HG02970 (cell line): Measurements from ENCODE around the gene CD55.
"Not testable (repeated sequence)": the region's sequence is repeated elsewhere in the genome, so short reads cannot be mapped to it uniquely, and the experiment has no call there.

Source experiments
- ATAC-seq: cut with Tn5 transposase; IDR thresholded peaks from one replicate; pipeline ENCODE4 v1.9.1; 2021; ENCODE audit warnings: mild to moderate bottlenecking, moderate library complexity, moderate number of reproducible peaks; ENCODE audit not compliant: unreplicated experiment, low FRiP score

Gene CD55

DNA sequence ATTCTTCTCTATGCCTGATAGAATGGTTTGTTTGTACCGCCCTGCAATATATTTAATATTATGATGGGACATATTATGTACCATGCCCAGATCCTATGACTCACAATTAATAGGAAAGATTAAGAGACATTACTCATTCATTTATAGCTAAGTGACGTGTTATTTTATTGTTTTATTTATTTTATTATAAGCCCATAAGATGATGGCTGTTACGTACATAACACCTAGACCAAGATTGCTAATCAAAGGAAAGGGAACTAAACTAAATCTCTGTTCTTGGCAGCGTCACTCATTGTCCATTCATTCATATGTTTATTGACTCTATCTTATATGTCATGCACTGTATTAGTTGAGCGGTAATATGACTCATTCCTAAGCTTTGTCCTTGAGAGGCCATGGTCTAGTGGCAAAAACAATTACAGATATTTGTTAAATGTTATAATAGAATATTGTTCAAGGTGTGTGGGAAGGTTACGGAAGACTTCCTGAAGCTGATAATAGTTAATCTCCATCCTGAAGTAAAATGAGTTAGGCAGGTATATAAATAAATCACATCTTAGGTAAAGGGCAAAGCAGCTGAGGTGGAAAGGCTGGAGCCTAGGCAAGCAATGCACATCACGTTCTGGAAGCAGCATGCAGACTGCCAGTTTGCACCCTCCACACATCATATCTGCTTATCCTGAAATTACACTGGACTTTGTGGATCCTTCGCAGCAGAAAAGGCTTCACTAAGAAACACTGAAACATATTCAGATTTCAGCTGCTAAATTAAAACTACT is 16.6 kb upstream of the CD55 start:
- no peak for ATAC-seq

DNA sequence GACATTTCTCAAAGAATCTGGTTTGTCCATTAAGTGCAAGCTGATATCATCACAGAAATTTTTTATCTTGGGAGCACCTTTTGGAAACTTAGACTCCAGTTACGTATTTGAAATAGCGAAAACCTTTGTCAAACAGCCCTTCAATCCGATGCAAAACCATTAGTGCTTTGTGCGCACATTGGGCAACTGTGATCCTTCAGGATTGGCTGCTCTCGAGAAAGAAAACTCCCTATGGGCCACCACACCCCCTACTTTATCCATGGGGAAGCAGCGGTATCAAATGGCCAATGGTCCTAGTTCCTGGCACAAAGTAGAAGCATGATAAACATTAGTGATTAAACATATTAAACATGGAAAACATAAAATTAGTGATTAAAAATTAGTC is 16.0 kb upstream of the CD55 start:
- ATAC-seq, result no peak

DNA sequence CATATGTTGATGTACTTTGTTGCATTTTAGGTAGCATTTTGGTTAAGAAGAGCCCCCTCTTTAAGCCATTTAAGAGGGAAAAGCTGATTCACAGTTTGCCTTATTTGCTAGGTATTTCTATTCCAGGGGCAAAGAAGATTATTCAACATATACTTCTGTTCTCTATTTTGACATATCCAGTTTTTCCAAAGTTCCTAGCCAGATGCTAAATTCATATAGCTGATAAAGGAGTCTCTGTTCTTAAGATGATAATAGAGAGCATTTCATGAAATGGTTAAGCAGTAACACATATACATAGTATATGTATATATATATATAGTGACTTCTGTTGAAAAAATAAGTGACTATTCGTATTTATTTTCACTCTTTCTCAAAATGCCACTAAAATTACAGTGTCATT is 15.5 kb upstream of the CD55 start:
- ATAC-seq, result no peak

DNA sequence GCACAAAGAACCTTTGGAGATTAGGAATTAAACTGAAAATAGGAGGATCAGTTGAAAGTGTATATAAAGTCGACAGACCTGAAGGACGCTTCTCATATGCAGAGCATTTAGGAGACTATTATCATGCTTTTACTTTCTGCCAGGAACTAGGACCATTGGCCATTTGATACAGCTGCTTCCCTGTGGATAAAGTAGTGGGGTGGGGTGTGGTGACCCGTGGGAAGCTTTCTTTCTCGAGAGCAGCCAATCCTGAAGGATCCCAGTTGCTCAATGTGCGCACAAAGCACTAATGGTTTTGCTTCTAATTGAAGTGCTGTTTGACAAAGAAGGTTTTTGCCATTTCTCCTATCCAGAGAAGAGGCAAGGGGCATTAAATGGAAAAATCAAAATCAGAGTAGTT is 14.9 kb upstream of the CD55 start:
- no peak for ATAC-seq

DNA sequence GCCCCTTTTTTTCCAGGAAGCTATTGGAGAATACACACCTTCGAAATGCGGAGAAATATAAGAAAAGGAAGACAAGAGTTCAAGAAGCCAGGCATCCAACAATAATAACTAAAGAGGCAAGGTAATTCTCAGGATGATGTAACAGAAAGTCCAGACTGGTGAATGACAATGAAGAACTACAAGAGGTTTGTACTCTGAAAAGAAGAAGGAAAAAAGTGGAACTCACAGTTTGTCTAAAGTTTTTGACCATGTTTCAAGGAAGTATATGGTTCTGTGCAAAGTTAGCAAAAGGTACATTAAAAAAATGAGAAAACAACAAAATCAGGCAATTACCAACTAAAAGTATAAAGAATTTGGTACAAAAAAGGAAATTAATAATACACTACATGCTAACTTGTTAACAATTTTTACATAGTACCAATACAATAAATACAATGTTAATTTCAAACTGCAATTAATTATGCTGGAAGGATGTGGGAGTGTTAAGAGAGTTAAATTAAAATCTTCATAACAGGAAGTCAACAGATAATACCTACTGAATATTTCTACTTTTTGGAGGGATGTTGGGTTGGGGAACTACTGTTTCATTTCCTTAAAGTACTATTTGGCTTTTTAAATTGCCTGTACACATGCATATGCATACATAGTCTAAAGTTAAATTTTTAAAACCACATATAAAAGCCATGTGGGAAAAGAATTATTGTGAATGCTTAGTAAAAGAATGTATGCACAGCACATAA is 12.9 kb upstream of the CD55 start:
- ATAC-seq, result no peak

DNA sequence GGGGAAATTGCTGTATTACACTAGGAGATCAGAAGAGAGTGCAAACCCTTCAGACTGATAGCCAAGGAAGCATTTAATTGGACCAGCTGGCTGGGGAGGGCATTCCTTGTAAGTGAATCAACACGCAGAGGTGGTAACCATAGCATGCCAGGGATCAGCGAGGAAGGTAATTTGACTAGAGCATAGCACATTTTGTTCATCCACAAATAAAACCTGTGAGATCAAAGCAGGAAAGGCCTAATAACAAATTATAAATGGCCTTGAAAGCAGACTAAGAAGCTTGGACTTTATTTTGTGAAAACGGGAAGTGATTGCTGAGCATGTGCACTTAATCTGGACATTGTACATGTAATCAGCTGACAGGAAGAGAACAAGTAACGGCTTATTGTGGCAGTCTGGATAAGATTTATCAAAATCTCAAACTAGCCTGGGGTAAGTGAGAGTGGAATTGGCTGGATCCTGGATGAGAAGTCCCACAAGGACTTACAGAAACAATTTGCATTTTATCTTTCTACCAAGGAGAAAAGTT is 11.7 kb upstream of the CD55 start:
- ATAC-seq, result no peak

DNA sequence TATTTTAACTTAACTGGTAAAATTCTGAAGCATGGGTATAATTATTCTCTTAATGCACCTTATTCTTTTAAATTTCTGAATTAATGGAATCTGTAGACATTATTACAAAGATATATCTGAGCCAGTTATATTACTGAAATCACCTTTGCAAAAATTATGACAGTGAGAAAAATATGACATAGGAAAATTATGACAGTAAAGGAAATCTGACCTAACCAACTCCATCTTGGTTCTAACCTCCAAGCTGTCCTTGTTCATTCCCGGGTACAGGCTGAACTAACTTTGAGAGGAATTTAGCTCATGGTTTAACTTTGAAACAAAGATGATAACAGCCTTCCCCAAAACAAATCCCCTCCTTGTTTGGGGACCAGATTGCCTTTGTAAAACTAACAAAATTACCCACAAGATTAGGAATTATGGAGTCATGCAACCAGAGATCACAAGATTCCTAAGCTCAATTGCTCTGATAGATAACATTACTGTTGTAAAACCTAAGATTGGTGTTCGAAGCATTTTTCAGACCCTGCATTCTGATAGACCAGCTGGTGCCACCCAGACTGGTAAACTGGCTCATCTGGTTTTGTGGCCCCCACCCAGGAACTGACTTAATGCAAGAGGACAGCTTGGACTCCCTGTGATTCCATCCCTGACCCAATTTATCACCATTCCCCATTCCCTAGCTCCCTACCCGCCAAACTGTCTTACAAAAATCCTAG is 9.4 kb upstream of the CD55 start:
- no peak for ATAC-seq

DNA sequence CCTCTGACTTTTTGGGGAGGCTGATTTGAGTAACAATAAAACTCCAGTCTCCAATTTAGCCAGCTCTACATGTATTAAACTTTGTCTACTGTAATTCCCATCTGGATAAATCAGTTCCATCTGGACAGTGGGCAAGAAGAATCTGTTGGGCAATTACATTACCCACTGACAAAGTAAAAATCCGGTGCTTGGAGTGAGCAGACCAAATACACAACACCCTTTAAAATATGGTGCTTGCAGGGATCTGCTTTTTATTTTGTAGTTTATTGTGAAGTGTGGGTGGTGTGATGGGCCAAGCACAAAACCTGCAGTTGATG is 8.9 kb upstream of the CD55 start:
- ATAC-seq, result no peak

DNA sequence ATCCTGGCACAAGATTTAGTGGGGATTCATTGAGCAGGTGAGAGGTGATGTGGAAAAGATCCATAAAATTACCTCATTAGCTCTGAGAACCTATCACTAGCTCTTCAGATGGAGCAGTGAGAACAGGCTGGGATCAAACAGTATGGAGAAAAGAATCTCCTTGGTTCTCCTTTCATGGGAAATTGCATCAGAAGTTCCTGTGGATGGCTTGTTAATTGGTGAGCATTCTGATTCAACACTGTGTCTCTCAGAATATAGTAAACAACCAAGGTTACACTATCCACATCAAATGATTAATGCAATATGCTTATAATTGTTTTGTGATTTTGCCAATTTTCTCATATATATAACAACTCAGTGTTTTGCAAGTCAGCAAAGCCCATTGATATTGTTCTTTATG is 8.3 kb upstream of the CD55 start:
- no peak for ATAC-seq

DNA sequence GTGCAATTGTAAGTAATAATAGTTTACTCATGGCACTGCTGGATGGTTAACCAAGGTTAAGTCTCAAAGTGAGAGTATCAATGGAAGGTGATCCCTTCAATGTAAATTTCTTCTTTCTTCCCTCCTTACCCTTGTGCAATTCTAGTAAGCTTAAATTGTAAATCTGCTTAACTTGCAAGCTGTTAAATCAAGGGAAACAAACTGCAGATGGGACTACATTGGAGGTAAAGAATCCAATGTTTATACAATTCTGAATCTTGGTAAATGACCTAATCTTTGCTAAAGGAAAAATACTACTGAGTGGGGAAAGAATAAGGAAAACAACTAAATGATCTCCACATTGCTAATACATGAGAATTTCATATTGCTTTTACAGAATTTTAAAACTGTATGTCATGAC is 6.7 kb upstream of the CD55 start:
- ATAC-seq, result no peak

DNA sequence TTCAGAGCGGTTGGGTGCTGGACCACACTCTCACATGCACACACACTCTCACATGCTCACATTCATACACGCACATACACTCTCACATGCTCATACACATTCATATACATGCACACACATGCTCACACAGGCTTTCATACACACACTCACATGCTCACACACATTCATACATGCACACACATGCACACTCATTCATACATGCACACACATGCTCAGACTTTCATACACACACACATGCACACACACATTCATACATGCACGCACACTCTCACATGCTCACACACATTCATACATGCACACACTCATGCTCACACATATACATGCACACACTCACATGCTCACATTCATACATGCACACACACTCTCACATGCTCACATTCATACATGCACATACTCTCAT is 6.0 kb upstream of the CD55 start:
- no peak for ATAC-seq

DNA sequence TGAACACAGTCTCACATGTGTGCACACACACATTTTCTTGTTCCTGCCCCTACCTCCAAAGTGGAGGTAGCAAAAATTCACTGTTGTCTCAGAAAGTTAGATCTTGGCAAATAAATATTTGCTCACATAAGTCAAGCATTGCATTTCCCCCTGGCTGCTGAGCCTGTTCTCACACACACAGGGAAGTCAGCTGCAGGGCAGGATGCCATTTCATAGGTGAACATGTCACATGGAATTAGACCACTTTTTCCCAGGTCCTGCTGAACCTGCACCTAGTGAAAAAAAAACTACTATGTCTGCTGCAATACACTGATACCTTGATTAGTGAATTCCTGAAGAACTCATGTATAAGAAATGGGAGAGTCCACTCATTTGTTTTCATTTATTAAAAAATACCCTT is 5.3 kb upstream of the CD55 start:
- ATAC-seq, result no peak

DNA sequence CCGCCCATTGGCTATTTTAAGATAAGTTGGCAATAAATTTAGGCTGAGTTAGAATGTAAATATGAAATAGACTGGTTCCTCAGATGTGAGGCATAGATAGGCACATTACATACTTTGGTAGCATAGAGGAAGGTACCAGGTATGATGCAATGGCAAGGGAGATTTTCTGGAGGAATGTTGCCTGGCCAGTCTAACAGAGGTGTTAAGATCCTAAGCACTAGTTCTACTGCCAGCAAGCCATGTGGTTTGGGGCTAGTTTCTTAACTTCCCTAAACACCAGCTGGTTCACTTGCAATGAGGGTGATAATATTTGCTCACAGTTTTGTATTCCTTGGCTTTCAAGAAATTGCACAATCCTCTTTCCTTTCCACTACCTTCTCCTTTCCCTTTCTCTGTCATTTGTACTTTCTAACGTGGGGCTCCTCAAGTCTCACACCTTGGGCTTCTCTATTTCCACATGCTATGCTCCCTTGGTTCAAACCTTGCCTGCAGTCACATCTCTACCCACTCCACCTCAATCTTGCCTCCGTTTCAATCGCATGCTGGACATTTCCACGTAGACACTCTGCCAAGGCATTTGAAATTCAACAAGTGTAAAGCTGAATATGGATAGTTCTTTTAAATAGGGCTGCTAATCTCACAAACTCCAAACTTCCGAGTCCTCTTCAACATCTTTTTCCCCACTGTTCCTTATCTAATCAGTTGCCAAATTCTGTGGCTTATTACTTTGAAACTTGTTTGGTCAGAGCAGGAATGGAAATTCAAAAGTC is 4.7 kb upstream of the CD55 start:
- ATAC-seq, result no peak

DNA sequence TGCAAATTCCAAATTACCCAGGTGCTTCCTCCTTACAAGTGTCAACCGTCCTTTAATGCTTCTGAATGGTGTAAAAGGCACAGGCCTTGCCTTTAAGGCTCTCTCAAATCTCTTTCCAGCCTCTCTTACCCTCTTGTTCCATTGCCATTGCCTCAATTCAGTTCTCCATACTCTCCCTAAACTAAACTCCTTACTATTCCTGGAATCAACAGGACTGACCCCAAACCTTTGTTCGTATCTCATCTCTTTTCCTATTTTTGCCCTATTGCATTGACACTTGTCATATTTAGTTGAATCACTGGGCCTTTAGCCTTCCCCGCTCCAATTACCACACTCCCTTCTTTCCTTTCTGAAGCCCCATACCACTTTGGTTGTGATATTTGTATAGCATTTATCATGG is 3.9 kb upstream of the CD55 start:
- ATAC-seq, result no peak

DNA sequence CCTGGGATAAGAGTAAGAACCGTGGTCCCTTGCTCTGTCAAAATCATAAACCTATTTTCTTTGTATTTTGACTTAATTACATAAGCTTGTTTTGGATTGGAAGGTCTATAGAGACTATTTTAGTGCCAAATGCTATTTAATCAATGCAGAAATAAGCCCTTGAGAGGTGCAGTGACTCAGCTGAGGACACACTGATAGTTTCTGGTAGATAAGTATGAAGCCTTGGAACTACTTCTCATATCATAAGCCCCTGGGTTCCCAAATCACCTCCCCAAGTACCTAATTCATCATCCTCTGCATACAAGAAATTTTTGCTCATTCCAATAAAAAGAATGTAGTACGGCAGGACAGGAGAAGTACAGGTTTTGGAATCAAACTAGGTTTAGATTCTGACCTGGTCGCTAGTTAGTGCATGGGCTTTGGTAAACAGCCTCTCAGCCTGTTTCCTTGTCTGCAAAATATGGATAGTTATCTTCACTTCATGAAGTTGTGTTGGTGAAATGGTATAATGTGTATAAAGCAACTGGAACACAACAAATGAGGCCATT is 3.3 kb upstream of the CD55 start:
- ATAC-seq, result no peak

DNA sequence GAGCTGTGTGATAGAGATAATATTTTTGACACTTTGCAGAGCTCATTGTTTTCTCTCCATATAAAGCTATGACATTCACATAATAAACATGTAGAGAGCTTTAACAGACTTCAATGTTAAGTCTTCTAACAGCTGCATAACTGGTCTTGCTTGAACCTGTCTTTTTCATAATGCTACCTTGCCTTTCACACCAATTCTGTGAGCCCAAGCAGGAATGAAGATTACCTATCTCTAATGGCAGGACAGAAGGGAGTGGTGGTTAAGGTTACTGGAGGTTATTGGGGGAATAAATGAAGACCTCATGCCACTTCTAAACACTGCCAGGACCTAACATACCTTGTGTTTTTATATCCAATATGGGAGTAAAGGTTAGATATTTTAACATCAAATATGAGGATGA is 2.3 kb upstream of the CD55 start:
- ATAC-seq, result no peak

DNA sequence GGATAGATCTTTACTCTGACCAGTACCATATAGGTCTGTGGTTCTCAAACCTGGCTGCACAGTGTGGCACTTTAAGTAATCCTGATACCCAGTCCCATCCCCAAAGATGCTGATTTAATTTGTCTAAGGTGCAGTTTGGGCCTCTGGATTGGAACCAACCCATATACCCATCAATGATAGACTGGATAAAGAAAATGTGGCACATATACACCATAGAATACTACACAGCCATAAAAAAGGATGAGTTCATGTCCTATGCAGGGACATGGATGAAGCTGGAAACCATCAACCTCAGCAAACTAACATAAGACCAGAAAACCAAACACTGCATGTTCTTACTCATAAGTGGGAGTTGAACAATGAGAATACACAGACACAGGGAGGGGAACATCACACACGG is 1.4 kb upstream of the CD55 start:
- ATAC-seq, result not testable (repeated sequence)

DNA sequence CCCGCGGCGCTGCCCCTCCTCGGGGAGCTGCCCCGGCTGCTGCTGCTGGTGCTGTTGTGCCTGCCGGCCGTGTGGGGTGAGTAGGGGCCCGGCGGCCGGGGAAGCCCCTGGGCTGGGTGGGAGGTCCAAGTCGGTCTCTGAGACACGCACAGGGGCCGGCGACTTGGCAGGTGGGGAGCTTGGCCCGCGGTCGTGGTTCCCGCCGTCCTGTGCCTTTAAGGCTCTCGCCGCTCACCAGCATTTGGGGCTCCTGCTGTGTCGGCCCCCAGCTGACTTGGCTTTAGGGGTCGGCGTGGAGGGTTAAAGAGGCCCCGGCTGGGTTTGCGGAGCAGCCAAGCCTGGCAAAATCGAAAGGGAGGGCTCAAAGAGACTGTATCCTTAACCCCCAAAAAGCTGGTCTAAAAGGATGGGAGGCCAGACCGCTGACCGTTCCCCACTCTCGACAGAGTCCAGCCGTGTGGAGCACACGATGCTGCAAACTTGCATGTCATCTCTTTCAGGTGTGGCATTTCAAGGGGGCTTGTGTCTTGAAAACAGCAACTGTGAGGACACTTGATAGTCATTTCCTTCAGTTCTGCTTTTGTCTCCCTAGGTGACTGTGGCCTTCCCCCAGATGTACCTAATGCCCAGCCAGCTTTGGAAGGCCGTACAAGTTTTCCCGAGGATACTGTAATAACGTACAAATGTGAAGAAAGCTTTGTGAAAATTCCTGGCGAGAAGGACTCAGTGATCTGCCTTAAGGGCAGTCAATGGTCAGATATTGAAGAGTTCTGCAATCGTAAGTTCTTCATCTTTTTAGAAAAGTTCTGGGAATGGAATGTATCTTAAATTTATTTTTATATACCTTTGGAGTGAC is 540 bp downstream of the CD55 start:
- no peak for ATAC-seq

DNA sequence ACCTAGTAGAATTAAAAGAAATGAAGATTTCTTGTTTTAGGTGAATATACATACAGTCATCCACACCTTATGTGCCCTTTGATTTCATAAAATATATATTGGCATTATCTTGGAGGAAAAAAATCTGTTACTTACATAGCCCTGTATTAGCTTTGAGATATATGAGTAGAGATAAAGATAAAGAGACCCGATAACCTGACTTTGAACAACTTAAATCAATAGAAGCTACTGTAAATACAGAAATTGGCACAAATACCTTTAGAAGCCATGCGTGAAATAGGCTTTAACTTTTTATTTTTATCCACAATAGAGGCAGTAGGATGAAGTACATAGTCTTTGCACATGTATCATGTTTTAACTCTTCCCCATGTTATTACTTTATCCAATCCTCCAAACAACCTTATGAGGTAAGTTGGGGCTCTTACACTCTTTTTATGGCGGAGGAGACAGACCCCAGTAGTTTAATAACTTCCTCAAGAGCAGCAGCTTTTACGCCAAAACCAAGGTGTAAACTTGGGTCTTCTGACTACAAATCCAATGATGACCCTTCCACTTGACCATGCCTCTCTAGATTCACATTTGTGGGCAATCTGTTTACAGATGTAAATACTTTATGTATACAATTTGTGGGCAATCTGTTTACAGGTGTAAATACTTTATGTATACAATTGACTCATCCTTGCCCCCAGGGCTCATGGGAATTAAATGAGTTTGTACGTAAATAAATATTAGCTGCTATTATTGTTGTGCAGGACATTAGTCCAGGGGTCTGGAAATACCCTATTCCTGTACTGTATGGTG is 2.1 kb downstream of the CD55 start:
- no peak for ATAC-seq
